Bronchial epithelial cell (primary cell): ENCODE results near the gene SRP68. TPM values are rescaled to one million over a fixed set of nuclear protein-coding genes. Genes with fewer than 3 reads are reported as not detected.
"Not testable (repeated sequence)": the region's sequence is repeated elsewhere in the genome, so short reads cannot be mapped to it uniquely, and the experiment has no call there.

Experiments
- DNase-seq: peaks from one replicate; pipeline ENCODE4 v3.0.0-alpha.2; 2010; ENCODE audit warnings: low read depth
- FAIRE-seq: peaks from 2 replicates; lab custom pipeline; 2011; peaks lifted over from hg19 to GRCh38; lab: Jason Lieb, UNC
- H3K27me3 ChIP-seq: 2 replicates; pipeline ENCODE4 v1.5.1; 2011; ENCODE audit warnings: low read length; ENCODE audit not compliant: control insufficient read depth, insufficient read depth
- H3K36me3 ChIP-seq: 2 replicates; pipeline ENCODE4 v1.5.1; 2011; ENCODE audit warnings: low read length; ENCODE audit not compliant: control insufficient read depth, insufficient read depth
- H3K4me3 ChIP-seq: 2 replicates; pipeline ENCODE4 v1.5.1; 2011; ENCODE audit warnings: mild to moderate bottlenecking, low read depth, low read length, control low read depth
- total RNA-seq: library from RNA; depleted of rRNA; stranded (reverse); fragments of >200 nt; gene quantifications from 2 replicates; pipeline ENCODE4 v1.2.1, GENCODE V29; 2014
- TF ChIP-seq, protein P1 (sequence below): IDR thresholded peaks from 2 replicates; pipeline ENCODE4 v1.5.1; 2011; ENCODE audit warnings: mild to moderate bottlenecking, moderate library complexity, low read length, control low read depth, inconsistent platforms; ENCODE audit not compliant: insufficient read depth, severe bottlenecking

Gene SRP68
- total RNA-seq, 1 donor from 2014 or later = 42.9 TPM

GRCh38 chr17:76075364-76076145, 3.2 kb upstream of the SRP68 start:
- TF ChIP-seq, protein P1, sequence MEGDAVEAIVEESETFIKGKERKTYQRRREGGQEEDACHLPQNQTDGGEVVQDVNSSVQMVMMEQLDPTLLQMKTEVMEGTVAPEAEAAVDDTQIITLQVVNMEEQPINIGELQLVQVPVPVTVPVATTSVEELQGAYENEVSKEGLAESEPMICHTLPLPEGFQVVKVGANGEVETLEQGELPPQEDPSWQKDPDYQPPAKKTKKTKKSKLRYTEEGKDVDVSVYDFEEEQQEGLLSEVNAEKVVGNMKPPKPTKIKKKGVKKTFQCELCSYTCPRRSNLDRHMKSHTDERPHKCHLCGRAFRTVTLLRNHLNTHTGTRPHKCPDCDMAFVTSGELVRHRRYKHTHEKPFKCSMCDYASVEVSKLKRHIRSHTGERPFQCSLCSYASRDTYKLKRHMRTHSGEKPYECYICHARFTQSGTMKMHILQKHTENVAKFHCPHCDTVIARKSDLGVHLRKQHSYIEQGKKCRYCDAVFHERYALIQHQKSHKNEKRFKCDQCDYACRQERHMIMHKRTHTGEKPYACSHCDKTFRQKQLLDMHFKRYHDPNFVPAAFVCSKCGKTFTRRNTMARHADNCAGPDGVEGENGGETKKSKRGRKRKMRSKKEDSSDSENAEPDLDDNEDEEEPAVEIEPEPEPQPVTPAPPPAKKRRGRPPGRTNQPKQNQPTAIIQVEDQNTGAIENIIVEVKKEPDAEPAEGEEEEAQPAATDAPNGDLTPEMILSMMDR = peak; percentile 41
- no peak for DNase-seq
- Histone ChIP-seq H3K4me3 (no peak overlapping the region), H3K36me3 (no peaks in the 10 kb centered on the region), H3K27me3 (peaks cover 51% of the 10 kb centered on the region)
- FAIRE-seq = no peak

DNA sequence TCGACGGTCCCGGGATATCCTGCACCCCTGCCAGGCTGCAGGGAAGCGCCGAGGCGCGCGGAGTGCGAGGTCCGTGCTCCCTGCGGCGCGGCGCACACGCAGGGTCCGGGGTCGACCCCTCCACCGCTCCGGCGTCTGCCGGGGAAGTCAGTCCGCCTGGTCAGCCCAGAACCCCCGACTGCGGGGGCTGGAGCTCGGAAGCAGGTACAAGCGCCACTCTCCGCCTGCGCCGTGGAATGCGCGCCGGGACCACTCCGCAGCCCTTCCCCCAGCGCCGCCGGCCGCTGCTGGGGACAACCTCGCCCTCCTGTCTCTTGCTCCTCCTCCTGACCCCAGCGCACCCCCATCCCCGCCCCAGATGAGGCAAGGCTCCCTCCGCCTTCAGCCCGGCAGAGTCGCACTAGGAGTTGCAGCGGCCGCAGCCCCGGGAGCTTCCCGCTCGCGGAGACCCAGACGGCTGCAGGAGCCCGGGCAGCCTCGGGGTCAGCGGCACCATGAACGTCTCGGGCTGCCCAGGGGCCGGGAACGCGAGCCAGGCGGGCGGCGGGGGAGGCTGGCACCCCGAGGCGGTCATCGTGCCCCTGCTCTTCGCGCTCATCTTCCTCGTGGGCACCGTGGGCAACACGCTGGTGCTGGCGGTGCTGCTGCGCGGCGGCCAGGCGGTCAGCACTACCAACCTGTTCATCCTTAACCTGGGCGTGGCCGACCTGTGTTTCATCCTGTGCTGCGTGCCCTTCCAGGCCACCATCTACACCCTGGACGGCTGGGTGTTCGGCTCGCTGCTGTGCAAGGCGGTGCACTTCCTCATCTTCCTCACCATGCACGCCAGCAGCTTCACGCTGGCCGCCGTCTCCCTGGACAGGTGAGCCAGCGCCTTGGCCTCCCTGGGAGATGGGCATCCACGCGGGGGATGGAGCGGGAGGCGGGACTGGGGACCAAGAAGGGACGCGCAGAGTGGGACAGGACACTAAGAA, 2.4 kb upstream of the SRP68 start, which contains the start of gene GALR2:
GALR2 (plus strand) TSS at position 392 of the 974 bp plus-strand sequence; CDS start at position 495, 103 bp downstream.
- TF ChIP-seq, protein P1 = no peak
- FAIRE-seq = no peak
- H3K4me3 ChIP-seq = no peak within 1 kb of the TSS
- H3K27me3 ChIP-seq = peaks cover 49% of the 10 kb centered on the region
- no peak for DNase-seq
- no peaks in the 10 kb centered on the region for H3K36me3 ChIP-seq

- no peak for FAIRE-seq
- TF ChIP-seq, protein P1 = no peak
- Histone ChIP-seq H3K27me3 (peaks cover 22% of the 10 kb centered on the region), H3K4me3 (peak overlapping the region; percentile 69), H3K36me3 (peaks cover 10% of the 10 kb centered on the region)
- no peak for DNase-seq
These were observed 678 bp downstream of the SRP68 start for GRCh38 chr17:76071531-76072147.

GRCh38 chr17:76065775-76066174, 6.5 kb downstream of the SRP68 start:
- H3K4me3 ChIP-seq = no peak overlapping the region
- no peak for FAIRE-seq
- TF ChIP-seq, protein P1 = no peak
- peaks cover 23% of the 10 kb centered on the region for H3K36me3 ChIP-seq
- no peak for DNase-seq
- no peaks in the 10 kb centered on the region for H3K27me3 ChIP-seq

DNA sequence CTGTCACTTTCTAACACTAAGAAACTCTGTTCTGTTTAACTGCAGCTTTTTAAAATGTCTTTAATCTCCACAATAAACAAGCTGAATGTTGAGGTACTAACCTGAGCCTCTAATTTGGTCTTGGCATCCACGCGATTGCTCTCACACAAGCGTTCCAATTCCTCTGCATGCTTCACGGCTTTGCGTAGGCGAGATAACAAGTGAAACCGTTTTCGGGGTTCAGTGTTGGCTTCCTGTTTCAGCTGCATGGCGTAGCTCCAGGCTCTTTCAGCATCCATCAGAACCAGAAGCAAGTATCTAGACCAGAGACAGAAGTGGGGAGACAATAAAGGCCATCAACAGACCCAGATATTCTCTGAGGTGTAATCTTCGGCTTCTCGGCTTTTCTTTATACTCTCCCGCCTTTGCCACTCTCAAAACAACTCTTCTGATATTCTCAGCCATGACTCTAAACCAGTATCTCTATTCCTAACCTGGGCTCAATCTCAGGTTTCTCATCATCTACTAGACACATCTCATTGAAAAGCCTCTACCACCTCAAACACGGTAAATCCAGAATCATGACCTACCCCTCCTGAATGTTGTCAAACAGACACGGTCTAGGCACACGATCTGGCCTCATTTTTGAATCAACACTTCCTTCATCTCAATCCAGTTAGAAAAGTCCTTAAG, 8.3 kb downstream of the SRP68 start:
- Histone ChIP-seq H3K36me3 (peaks cover 26% of the 10 kb centered on the region), H3K27me3 (no peaks in the 10 kb centered on the region), H3K4me3 (no peak overlapping the region)
- FAIRE-seq (no peak), DNase-seq (no peak)
- TF ChIP-seq, protein P1 = no peak

DNA sequence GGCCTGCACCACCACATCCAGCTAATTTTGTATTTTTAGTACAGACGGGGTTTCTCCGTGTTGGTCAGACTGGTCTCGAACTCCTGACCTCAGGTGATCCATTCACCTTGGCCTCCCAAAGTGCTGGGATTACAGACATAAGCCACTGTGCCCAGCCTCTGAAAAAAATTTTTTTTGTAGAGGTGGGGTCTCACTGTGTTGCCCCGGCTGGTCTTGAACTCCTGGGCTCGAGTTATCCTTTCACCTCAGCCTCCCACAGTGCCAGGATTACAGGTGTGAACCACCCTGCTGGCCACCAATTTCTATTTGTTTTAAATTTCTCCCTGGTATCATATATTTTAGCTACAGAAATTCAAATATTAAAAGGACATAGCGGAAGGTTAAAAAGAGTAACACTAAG, 14.1 kb downstream of the SRP68 start:
- not testable (repeated sequence) for FAIRE-seq, DNase-seq, H3K4me3 ChIP-seq, H3K27me3 ChIP-seq
- peaks cover 18% of the 10 kb centered on the region for H3K36me3 ChIP-seq
